ENCODE data around the gene RNF31.
"Not testable (repeated sequence)": the region's sequence is repeated elsewhere in the genome, so short reads cannot be mapped to it uniquely, and the experiment has no call there.

DNA sequence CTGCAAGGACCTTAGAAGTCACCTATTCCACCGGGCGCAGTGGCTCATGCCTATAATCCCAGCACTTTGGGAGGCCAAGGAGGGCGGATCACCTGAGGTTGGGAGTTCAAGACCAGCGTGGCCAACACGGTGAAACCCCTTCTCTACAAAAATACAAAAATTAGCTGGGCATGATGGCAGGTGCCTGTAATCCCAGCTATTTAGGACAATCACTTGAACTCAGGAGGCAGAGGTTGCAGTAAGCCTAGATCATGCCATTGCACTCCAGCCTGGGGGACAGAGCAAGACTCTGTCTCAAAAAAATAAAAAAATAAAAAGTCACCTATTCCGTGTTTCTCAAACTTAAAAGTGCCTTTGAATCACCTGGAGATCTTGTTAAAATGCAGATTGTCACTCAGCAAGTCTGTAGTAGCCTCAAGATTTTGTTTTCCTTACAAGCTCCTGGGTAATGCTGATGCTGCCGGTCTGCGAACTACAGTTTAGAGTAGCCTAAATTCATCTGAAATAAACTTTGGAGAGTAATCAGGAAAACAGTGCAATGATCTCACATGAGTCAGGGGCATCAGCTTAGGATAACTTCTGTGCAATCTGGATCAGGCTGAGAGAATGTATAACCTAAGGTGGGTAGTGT is 41.6 kb upstream of the RNF31 start:
- TF ChIP-seq EP300 (IDR thresholded peaks at IDR 0.05) = not testable (repeated sequence)
- TF ChIP-seq, protein P1, sequence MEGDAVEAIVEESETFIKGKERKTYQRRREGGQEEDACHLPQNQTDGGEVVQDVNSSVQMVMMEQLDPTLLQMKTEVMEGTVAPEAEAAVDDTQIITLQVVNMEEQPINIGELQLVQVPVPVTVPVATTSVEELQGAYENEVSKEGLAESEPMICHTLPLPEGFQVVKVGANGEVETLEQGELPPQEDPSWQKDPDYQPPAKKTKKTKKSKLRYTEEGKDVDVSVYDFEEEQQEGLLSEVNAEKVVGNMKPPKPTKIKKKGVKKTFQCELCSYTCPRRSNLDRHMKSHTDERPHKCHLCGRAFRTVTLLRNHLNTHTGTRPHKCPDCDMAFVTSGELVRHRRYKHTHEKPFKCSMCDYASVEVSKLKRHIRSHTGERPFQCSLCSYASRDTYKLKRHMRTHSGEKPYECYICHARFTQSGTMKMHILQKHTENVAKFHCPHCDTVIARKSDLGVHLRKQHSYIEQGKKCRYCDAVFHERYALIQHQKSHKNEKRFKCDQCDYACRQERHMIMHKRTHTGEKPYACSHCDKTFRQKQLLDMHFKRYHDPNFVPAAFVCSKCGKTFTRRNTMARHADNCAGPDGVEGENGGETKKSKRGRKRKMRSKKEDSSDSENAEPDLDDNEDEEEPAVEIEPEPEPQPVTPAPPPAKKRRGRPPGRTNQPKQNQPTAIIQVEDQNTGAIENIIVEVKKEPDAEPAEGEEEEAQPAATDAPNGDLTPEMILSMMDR (IDR thresholded peaks at IDR 0.05) = not testable (repeated sequence)

Data from ovary (tissue), 3 donors.